ENCODE data around the gene TTC39B. TPM values are rescaled to one million over a fixed set of nuclear protein-coding genes. Genes with fewer than 3 reads are reported as not detected.

Gene TTC39B
- total RNA-seq, 6 experiments from 2014 or later: 4.6 to 6.1 (median 5.8) TPM

GRCh38 chr9:15115041-15115440 lies 192.0 kb downstream of the TTC39B start:
- H3K36me3 Mint-ChIP-seq (ENCODE audit: low read depth): no peaks in the 10 kb centered on the region
- TF ChIP-seq CTCF (IDR thresholded peaks at IDR 0.05): no peak
- no peak for DNase-seq
- H3K27ac Mint-ChIP-seq: no peak overlapping the region
- no peaks in the 10 kb centered on the region for H3K4me1 Mint-ChIP-seq (ENCODE audit: low read depth)
- H3K9me3 Mint-ChIP-seq: no peaks in the 10 kb centered on the region
- H3K4me3 Mint-ChIP-seq: no peak overlapping the region
- peaks cover 9% of the 10 kb centered on the region; the same call in 1 of the 2 replicates for H3K27me3 Mint-ChIP-seq (ENCODE audit: insufficient read depth)

Other genes with a start within 250 kb of the TTC39B start
- gene SNAPC3, start 115.7 kb upstream of the TTC39B start, total RNA-seq (2021; fragmentation: NEBNext Ultra II Directional; extraction: Animal tissue kit (Norgen Biotek cat#: 25700)): 10 to 100 TPM; 35.9 to 41.5 (median 40.8) TPM
- 10 to 100 TPM; 32.6 to 56.7 (median 48.5) TPM for gene PSIP1, start 203.8 kb upstream of the TTC39B start, total RNA-seq (2021; fragmentation: NEBNext Ultra II Directional; extraction: Animal tissue kit (Norgen Biotek cat#: 25700))
- under 1 TPM; 0.48 to 0.86 (median 0.57) TPM for gene CCDC171, start 245.8 kb upstream of the TTC39B start, total RNA-seq (2021; fragmentation: NEBNext Ultra II Directional; extraction: Animal tissue kit (Norgen Biotek cat#: 25700))

Data from HFFc6 (cell line).